Posterior vena cava (tissue), 2 donors: ENCODE data around the gene ACLY. TPM values are rescaled to one million over a fixed set of nuclear protein-coding genes. Genes with fewer than 3 reads are reported as not detected.
"Not testable (repeated sequence)": the region's sequence is repeated elsewhere in the genome, so short reads cannot be mapped to it uniquely, and the experiment has no call there.

Experiments used
- DNase-seq: peaks from one replicate; pipeline ENCODE4 v3.0.0-alpha.2; 2020; ENCODE audit warnings: low spot score
- intact Hi-C, 2 donors: fragments of 100-400 bp; cut with DNase I; formaldehyde crosslinking; loops; one replicate each; pipeline versions ENCODE4 v1.14.1 to v1.14.2; 2022 to 2023
- total RNA-seq, 2 donors: library from RNA; stranded (reverse); fragmentation: NEBNext Ultra II Directional; extraction: Animal tissue kit (Norgen Biotek cat#: 25700); gene quantifications; one replicate each; pipeline ENCODE4 v1.2.1, GENCODE V29; 2021
- donor health status: DM: yes; HTN: yes; CAD: no.
- donor health status: DM: yes; HTN: yes; CAD: no.

The ACLY gene
- total RNA-seq, 2 donors from 2014 or later: 97.5 to 101 TPM

GRCh38 chr17:41943492-41943891 lies 24.7 kb upstream of the ACLY start:
- DNase-seq: no peak
- intact Hi-C loops: no loop called here

GRCh38 chr17:41942626-41943373 lies 24.0 kb upstream of the ACLY start:
- intact Hi-C loops: no loop called here
- no peak for DNase-seq

- no peak for DNase-seq
- intact Hi-C loops: no loop called here
Observed at GRCh38 chr17:41941168-41941567, 22.4 kb upstream of the ACLY start.

- intact Hi-C loops: no loop called here
- DNase-seq: no peak
Observed at GRCh38 chr17:41939693-41940090, 20.9 kb upstream of the ACLY start.

- intact Hi-C loops: no loop called here
- DNase-seq: no peak
Observed at GRCh38 chr17:41939044-41939692, 20.4 kb upstream of the ACLY start.

- no peak for DNase-seq
- intact Hi-C loops: no loop called here
Observed at GRCh38 chr17:41937970-41938954, 19.5 kb upstream of the ACLY start.

GRCh38 chr17:41935641-41936040 lies 16.9 kb upstream of the ACLY start:
- intact Hi-C loops: no loop called here
- no peak for DNase-seq

- intact Hi-C loops: no loop called here
- DNase-seq: no peak
Observed at GRCh38 chr17:41932816-41933389, 14.2 kb upstream of the ACLY start.

GRCh38 chr17:41931715-41932114 lies 13.0 kb upstream of the ACLY start:
- intact Hi-C loops, DNase-seq: not testable (repeated sequence)

GRCh38 chr17:41930833-41931156 lies 12.0 kb upstream of the ACLY start:
- DNase-seq, intact Hi-C loops: not testable (repeated sequence)

GRCh38 chr17:41930009-41930832 lies 11.5 kb upstream of the ACLY start, which contains the start of gene ODAD4:
Gene ODAD4, plus strand, starts transcription at chr17:41930617. Its CDS starts 107 bp downstream, at chr17:41930724.
- DNase-seq: peak; percentile 100
- intact Hi-C loops: no loop called here

GRCh38 chr17:41928693-41929251 lies 10.0 kb upstream of the ACLY start:
- intact Hi-C loops: no loop called here
- DNase-seq: no peak

GRCh38 chr17:41925991-41926590 lies 7.3 kb upstream of the ACLY start:
- no peak for DNase-seq
- intact Hi-C loops: no loop called here

GRCh38 chr17:41920580-41920955 lies 1.8 kb upstream of the ACLY start:
- intact Hi-C loops: no loop called here
- DNase-seq: no peak

- intact Hi-C loops: no loop called here
- no peak for DNase-seq
Observed at GRCh38 chr17:41919840-41920579, 1.3 kb upstream of the ACLY start.

- intact Hi-C loops: no loop called here
- DNase-seq: peak; percentile 89
Observed at GRCh38 chr17:41919165-41919817, 540 bp upstream of the ACLY start.
